Small intestine (tissue), 7 donors: Measurements from ENCODE around the gene KLF13. TPM values are rescaled to one million over a fixed set of nuclear protein-coding genes. Genes with fewer than 3 reads are reported as not detected.

Experiments
- DNase-seq, 2 donors: peaks; one replicate each; pipeline versions ENCODE4 v3.0.0 to v3.0.0-alpha.2; 2013
- FAIRE-seq: peaks from 2 replicates; lab custom pipeline; 2012; peaks lifted over from hg19 to GRCh38; lab: Jason Lieb, UNC
- H3K27ac ChIP-seq, 3 donors: one replicate each; pipeline ENCODE4 v1.5.1; 2013; ENCODE audit warnings: low read length in 2 of 3, mild to moderate bottlenecking in 2 of 3, control low read depth in 1 of 3, inconsistent platforms in 1 of 3, low read depth in 1 of 3, moderate library complexity in 1 of 3
- H3K27me3 ChIP-seq, 3 donors: one replicate each; pipeline ENCODE4 v1.6.1; 2013; ENCODE audit warnings: low read length in 3 of 3, inconsistent platforms in 1 of 3; ENCODE audit not compliant: control insufficient read depth in 3 of 3, insufficient read depth in 3 of 3
- H3K36me3 ChIP-seq, 3 donors: one replicate each; pipeline ENCODE4 v1.6.1; 2013; ENCODE audit warnings: low read length in 3 of 3, inconsistent platforms in 1 of 3, low read depth in 1 of 3, mild to moderate bottlenecking in 1 of 3, moderate library complexity in 1 of 3; ENCODE audit not compliant: control insufficient read depth in 3 of 3, insufficient read depth in 2 of 3
- H3K4me1 ChIP-seq, 3 donors: one replicate each; pipeline ENCODE4 v1.6.1; 2013; ENCODE audit warnings: low read length in 2 of 3, inconsistent platforms in 1 of 3, low read depth in 1 of 3, mild to moderate bottlenecking in 1 of 3, moderate library complexity in 1 of 3; ENCODE audit not compliant: control insufficient read depth in 3 of 3, insufficient read depth in 2 of 3
- H3K4me3 ChIP-seq, 3 donors: one replicate each; pipeline ENCODE4 v1.5.1; 2013; ENCODE audit warnings: low read length in 3 of 3, control low read depth in 1 of 3, inconsistent platforms in 1 of 3, low read depth in 1 of 3, mild to moderate bottlenecking in 1 of 3, moderate library complexity in 1 of 3
- H3K9me3 ChIP-seq, 2 donors: one replicate each; pipeline ENCODE4 v1.6.1; 2013; ENCODE audit warnings: low read depth in 1 of 2, low read length in 1 of 2; ENCODE audit not compliant: control insufficient read depth in 2 of 2, insufficient read depth in 1 of 2
- WGBS, 3 donors: extraction: QIAGEN DNeasy Blood & Tissue Kit; methylation state at CpG; one replicate each; pipeline ENCODE4 v1.1.7; 2013; 5-methylcytosine and 5-hydroxymethylcytosine counted together
- polyA plus RNA-seq, 4 donors: library from polyadenylated mRNA; stranded (reverse) in 3 of 4; unstranded in 1 of 4; fragments of 200-250 nt in 3 of 4; fragments of 120-200 nt in 1 of 4; gene quantifications; one replicate each; pipeline versions ENCODE4 v1.2.1 to v1.2.3, GENCODE V29; 2013
- donor health status: healthy with polysubstance abuse.
- donor health status: control.
- donor health status: control.
- donor health status: Bipolar disorder and iron deficiency.
- donor health status: healthy.

The KLF13 gene
- polyA plus RNA-seq, 4 donors: 50.6 to 61.3 (median 51.9) TPM

DNA sequence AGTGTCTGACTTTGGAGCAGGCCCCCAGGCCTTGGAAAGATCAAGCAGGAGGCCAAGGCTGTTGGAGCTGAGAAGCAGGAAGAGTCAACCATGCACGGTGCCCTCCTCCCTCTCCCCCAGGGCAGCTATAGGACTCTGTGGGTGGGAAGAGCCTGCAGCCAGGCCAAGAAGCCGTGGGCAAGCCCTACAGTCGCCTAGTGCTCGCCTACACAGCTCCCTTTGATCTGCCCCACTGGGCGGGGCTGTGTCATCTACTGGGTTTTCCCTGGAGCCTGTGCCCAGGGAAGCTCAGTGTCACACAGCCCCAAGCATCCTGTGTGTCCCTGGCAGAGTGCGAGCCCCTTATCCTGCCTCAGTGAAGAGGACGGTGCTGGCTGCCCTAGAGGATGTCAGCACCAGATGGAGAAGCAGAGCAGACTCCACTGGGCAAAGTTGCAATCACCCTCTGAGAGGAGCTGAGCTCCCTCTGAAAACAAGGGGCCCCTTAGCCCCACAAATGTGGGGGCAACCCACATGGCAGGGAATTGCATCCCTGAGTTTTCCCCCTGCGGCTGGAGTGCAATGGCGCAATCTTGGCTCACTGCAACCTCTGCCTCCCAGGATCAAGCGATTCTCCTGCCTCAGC, 72.2 kb downstream of the KLF13 start:
- no peaks in the 10 kb centered on the region for H3K27me3 ChIP-seq
- peaks cover 0 to 3% of the 10 kb centered on the region in 2 donors for H3K9me3 ChIP-seq
- FAIRE-seq (no peak), DNase-seq (peak; percentile 31 to 67)
- H3K36me3 ChIP-seq: peaks cover 0 to under 1% (median 0%) of the 10 kb centered on the region in 3 donors
- no peak overlapping the region for H3K4me3 ChIP-seq
- WGBS, 3 donors: 39 to 69% (median 60%) methylated on average over 10 of the region's 10 CpGs
- peak overlapping the region in 1 of 3 donors; percentile 82 for H3K27ac ChIP-seq
- H3K4me1 ChIP-seq: peaks cover 9 to 22% (median 12%) of the 10 kb centered on the region in 3 donors

DNA sequence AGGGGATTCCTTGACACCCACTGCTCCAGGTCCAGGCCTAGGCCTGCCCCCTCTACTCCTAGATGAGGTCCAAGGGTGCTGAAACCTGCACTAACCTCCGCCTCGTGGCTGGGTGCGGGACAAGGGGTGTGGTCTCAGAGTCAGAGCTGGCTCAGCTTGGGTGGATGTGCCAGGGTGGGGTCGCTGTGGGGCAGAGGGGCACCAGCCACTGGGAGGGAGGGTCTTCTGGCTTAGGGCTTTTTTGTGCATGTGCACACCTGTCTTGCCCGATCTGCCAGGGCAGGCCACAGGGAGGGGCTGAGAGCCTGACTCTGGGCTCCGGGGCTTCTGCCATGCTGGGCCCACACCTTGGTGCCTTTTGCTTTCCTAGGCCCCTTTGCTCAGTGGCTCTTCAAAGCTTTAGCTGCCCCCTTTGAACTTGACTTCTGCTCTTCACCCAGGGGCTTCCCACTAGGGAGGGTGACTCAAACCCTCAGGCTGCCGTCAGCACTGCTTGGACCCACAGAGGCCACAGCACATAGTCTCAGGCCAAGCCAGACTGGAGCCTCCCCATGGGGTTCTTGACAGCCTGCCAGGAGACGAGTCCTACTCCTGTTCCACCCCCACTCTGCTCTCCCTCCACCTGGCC, 73.0 kb downstream of the KLF13 start:
- H3K4me3 ChIP-seq: no peak overlapping the region
- no peaks in the 10 kb centered on the region for H3K27me3 ChIP-seq
- no peak for FAIRE-seq
- no peak overlapping the region for H3K27ac ChIP-seq
- DNase-seq: no peak
- 55 to 77% (median 74%) methylated on average over 8 of the region's 8 CpGs for WGBS, 3 donors
- H3K36me3 ChIP-seq: peaks cover 0 to 2% (median 0%) of the 10 kb centered on the region in 3 donors
- peaks cover 0 to 3% of the 10 kb centered on the region in 2 donors for H3K9me3 ChIP-seq
- H3K4me1 ChIP-seq: peaks cover 9 to 22% (median 12%) of the 10 kb centered on the region in 3 donors

DNA sequence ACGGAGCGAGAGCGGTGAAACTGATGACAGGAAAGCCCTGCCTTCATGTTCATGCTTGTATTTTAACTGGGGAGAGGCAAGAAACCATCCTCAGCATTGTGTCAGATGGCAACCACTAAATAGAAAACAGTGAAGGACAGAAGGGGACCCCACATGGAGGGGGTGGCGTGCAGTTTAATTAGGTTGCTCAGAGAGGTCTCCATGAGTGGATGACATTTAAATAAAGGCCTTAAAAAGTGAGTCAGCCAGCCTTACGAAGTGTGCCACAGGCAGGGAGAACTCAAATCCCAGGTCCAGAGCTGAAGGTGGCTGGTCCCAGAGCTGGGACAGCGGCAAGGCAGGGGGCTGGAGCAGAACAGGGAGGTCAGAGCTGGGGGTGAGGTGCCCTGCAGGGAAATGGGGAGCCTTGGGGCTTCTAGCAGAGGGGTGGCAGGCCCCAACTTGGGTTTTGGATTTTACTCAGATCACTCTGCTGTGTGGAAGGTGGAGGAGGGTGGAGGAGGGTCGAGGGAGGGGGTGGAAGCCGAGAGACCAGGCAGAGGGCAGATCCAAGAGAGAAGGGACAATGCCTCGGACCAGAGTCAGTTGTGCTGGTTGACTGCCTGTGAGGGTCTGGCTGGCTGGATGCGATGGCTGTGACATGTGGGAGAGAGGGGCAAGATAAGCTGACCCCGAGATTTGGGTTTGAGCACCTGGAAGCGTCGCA, 73.7 kb downstream of the KLF13 start:
- DNase-seq (no peak), FAIRE-seq (no peak)

DNA sequence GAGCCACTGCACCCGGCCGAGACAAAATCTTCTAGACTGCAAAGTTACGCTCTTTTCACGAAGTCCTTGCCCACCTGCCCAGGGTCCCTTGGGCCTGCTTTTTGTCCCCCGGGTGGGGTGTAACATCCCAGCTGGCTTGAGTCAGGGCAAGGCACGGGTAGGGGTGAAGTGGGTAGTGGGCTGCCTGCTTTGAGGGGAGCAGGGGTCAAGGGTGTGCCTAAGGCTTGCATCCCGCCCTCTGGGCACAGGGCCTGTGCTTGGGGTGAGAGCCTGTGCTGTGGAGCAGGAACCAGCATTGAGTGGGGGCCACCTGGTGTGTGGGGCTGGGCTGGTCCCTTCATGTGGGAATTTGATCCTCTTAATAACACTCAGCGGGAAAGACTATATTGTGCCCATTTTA, 74.6 kb downstream of the KLF13 start:
- DNase-seq (no peak), FAIRE-seq (no peak)
- H3K9me3 ChIP-seq: peaks cover 0 to 6% of the 10 kb centered on the region in 2 donors
- H3K4me1 ChIP-seq: peaks cover 9 to 22% (median 12%) of the 10 kb centered on the region in 3 donors
- H3K27ac ChIP-seq: no peak overlapping the region
- 80 to 83% (median 80%) methylated on average over 8 of the region's 8 CpGs for WGBS, 3 donors
- no peak overlapping the region for H3K4me3 ChIP-seq
- peaks cover 0 to 2% (median 0%) of the 10 kb centered on the region in 3 donors for H3K36me3 ChIP-seq
- no peaks in the 10 kb centered on the region for H3K27me3 ChIP-seq

More for the DNA sequence above, 73.7 kb downstream of the KLF13 start:
- Histone ChIP-seq H3K9me3 (peaks cover 0 to 6% of the 10 kb centered on the region in 2 donors), H3K4me1 (peaks cover 9 to 22% (median 12%) of the 10 kb centered on the region in 3 donors), H3K27ac (no peak overlapping the region), H3K36me3 (peaks cover 0 to 2% (median 0%) of the 10 kb centered on the region in 3 donors), H3K27me3 (no peaks in the 10 kb centered on the region), H3K4me3 (no peak overlapping the region)
- WGBS, 3 donors: 75 to 89% (median 87%) methylated on average over 13 of the region's 13 CpGs

DNA sequence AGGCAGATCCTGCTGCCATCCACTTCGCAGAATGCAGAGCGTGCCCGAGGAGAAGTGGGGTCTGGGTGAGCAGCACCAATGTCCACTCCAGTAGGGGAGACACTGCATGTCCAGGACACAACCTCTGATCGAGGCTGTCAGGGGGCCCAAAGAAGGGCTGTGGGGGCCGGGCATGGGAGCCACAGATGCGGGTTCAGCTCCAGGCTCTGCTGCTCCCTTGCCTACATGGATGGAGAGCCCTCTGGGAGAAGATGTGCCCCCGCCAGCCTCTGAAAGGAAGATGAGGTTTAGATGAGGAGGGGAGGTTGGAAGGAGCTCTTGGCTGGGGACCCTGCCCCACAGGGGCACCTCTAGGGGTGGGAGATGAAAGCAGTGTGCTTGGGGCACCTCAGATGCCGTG, 75.4 kb downstream of the KLF13 start:
- Histone ChIP-seq H3K27me3 (no peaks in the 10 kb centered on the region), H3K9me3 (peaks cover 0 to 6% of the 10 kb centered on the region in 2 donors), H3K27ac (no peak overlapping the region), H3K36me3 (peaks cover 0 to 2% (median 0%) of the 10 kb centered on the region in 3 donors), H3K4me1 (peaks cover 9 to 18% (median 12%) of the 10 kb centered on the region in 3 donors), H3K4me3 (no peak overlapping the region)
- WGBS, 3 donors: 92 to 94% (median 93%) methylated on average over 8 of the region's 8 CpGs
- no peak for FAIRE-seq
- no peak for DNase-seq

DNA sequence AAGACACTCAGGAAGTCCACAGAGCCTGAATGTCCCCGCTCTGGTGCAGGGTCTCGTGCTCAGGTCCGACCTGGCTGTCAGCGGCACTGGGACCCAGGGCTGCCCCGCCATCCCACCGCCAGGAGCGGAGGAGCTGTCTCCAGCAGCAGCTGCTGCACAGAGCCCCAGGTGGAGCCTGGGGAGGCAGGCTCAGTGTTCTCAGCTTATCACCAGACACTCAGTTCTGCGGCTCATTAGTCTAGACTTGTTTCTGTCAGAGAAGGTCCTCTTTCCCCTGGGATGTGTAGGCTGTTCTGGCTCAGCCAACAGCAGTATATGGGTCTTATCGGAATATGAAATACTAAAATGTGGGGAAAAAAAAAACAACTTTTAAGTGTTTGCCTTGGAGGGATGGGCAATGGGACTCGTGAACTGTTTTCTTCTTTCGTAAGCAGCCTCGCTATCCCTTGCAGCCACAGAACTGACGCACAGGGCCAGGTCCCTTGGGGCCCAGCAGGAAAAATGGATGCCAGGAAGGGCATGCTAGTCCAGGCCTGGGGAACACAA, 75.9 kb downstream of the KLF13 start:
- H3K36me3 ChIP-seq: peaks cover 0 to 2% (median 0%) of the 10 kb centered on the region in 3 donors
- no peak overlapping the region for H3K27ac ChIP-seq
- H3K4me1 ChIP-seq: peaks cover 9 to 15% (median 11%) of the 10 kb centered on the region in 3 donors
- H3K9me3 ChIP-seq: peaks cover 0 to 6% of the 10 kb centered on the region in 2 donors
- DNase-seq: no peak
- H3K27me3 ChIP-seq: no peaks in the 10 kb centered on the region
- FAIRE-seq: no peak
- no peak overlapping the region for H3K4me3 ChIP-seq
- 80 to 90% (median 90%) methylated on average over 13 of the region's 13 CpGs for WGBS, 3 donors

DNA sequence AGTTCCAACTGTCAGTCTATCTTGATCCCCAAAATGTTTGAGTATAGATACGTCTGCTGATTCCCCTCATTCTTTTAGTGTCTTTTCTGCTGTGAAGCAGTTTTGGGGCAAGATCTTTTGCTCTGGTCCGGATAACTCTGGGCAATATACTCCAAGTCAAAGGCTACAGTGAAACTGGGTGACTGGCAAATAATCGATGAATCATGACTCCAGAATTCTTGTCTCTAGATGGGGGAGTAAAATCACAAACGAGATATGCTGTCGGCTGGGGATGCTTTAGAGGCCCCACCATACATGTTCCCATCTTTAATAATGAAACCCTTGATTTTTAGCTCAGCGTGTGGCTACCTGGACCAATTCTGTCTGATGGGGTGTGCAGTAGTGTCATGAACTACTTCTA, 76.5 kb downstream of the KLF13 start:
- Histone ChIP-seq H3K36me3 (peaks cover 0 to 2% (median 0%) of the 10 kb centered on the region in 3 donors), H3K9me3 (peaks cover 0 to 6% of the 10 kb centered on the region in 2 donors), H3K27ac (peak overlapping the region in 1 of 3 donors; percentile 11), H3K4me1 (peaks cover 7 to 10% (median 7%) of the 10 kb centered on the region in 3 donors), H3K27me3 (no peaks in the 10 kb centered on the region), H3K4me3 (no peak overlapping the region)
- no peak for FAIRE-seq
- DNase-seq: no peak
- 77 to 91% (median 83%) methylated on average over 6 of the region's 6 CpGs for WGBS, 3 donors

DNA sequence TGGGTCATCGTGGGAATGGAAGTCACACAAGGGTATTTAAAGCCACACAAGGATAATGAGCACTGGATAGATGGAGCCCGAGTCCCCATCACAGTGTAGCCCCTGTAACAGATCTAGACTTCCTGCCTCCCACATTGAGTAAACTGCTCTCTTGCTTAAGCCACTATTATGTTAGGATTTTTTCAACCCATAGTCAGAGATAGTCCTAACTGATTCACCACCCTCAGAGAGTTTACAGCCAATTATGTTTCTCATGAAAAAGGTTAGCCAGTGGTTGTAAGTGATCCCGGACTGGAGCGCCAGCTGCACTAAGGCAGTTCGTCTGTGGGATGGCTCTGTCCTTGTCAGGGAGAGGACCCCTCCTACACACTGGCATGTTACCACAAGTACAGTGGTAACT, 77.0 kb downstream of the KLF13 start:
- 96 to 98% (median 97%) methylated on average over 5 of the region's 5 CpGs for WGBS, 3 donors
- FAIRE-seq: no peak
- no peak for DNase-seq

More for the DNA sequence above, 77.0 kb downstream of the KLF13 start:
- Histone ChIP-seq H3K36me3 (peaks cover 0 to 2% (median 0%) of the 10 kb centered on the region in 3 donors), H3K4me3 (no peak overlapping the region), H3K4me1 (peaks cover 2 to 5% (median 3%) of the 10 kb centered on the region in 3 donors), H3K27me3 (no peaks in the 10 kb centered on the region), H3K9me3 (peaks cover 0 to 6% of the 10 kb centered on the region in 2 donors), H3K27ac (no peak overlapping the region)
